ENCODE data around the gene PTPRT. TPM values are rescaled to one million over a fixed set of nuclear protein-coding genes. Genes with fewer than 3 reads are reported as not detected.
A peak's percentile ranks its signal among the peaks of the same experiment; 100 is the strongest.

The PTPRT gene
- total and polyA plus RNA-seq, 11 donors: 0.04 to 2.5 (median 0.25) TPM; not detected in 2

DNA sequence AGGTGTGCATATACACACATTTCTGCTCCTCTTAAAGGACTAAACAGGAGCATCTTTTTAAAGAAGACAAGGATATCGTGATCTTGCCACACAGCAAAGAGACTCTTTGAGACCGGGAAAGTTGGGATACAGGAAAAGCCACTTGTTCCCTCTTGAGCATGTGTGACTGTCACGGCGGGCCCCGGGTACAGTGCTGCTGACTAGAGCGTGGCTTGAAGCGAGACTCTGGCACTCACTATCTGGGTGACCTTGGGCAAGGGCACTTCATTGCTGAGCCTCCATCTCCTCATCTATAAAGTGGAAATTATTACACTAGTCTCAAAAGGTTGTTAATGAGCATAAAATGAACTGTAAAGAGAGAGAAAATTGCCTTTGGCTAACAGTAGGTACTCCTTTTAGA lies 713.9 kb downstream of the PTPRT start:
- intact Hi-C loops (cut with DNase I): no loop called here
- Histone ChIP-seq H3K9me3 (no peaks in the 10 kb centered on the region), H3K36me3 (no peaks in the 10 kb centered on the region), H3K27ac (no peak overlapping the region), H3K4me1 (no peaks in the 10 kb centered on the region), H3K27me3 (peaks cover 0 to 3% (median 0%) of the 10 kb centered on the region in 9 donors), H3K4me3 (no peak overlapping the region)
- no peak for DNase-seq
- ATAC-seq: no peak
- WGBS, 4 donors: 68 to 74% (median 71%) methylated on average over 7 of the region's 7 CpGs
- TF ChIP-seq POLR2A (IDR thresholded peaks at IDR 0.05): no peak
- TF ChIP-seq, protein P1, sequence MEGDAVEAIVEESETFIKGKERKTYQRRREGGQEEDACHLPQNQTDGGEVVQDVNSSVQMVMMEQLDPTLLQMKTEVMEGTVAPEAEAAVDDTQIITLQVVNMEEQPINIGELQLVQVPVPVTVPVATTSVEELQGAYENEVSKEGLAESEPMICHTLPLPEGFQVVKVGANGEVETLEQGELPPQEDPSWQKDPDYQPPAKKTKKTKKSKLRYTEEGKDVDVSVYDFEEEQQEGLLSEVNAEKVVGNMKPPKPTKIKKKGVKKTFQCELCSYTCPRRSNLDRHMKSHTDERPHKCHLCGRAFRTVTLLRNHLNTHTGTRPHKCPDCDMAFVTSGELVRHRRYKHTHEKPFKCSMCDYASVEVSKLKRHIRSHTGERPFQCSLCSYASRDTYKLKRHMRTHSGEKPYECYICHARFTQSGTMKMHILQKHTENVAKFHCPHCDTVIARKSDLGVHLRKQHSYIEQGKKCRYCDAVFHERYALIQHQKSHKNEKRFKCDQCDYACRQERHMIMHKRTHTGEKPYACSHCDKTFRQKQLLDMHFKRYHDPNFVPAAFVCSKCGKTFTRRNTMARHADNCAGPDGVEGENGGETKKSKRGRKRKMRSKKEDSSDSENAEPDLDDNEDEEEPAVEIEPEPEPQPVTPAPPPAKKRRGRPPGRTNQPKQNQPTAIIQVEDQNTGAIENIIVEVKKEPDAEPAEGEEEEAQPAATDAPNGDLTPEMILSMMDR (IDR thresholded peaks at IDR 0.05): no peak

DNA sequence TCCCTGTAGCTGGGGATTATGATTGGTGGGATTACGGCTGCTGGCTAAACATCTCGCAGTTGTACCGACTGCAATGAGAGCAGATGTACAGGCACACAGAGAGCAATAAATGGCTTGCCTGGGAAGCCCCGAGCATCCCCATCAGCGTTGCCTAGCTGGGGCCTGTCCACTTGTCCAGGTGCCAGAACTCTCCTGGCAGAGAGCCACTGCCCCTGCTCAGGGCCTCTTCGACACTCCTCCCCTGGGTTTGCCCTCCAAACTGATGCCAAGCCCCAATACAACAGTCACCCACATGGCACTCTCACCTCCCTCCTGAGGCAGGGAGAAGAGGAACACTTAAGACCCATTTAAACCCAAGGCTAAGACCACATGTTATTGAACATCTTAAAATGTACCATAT lies 715.1 kb downstream of the PTPRT start:
- no peaks in the 10 kb centered on the region for H3K9me3 ChIP-seq
- peaks cover 0 to 3% (median 0%) of the 10 kb centered on the region in 9 donors for H3K27me3 ChIP-seq
- no peaks in the 10 kb centered on the region for H3K4me1 ChIP-seq
- no peaks in the 10 kb centered on the region for H3K36me3 ChIP-seq
- DNase-seq: no peak
- WGBS, 4 donors: 63 to 78% (median 77%) methylated on average over 6 of the region's 6 CpGs
- no peak overlapping the region for H3K4me3 ChIP-seq
- H3K27ac ChIP-seq: no peak overlapping the region
- intact Hi-C loops (cut with DNase I): no loop called here
- TF ChIP-seq, protein P1 (IDR thresholded peaks at IDR 0.05): no peak
- TF ChIP-seq POLR2A (IDR thresholded peaks at IDR 0.05): no peak
- ATAC-seq: no peak

DNA sequence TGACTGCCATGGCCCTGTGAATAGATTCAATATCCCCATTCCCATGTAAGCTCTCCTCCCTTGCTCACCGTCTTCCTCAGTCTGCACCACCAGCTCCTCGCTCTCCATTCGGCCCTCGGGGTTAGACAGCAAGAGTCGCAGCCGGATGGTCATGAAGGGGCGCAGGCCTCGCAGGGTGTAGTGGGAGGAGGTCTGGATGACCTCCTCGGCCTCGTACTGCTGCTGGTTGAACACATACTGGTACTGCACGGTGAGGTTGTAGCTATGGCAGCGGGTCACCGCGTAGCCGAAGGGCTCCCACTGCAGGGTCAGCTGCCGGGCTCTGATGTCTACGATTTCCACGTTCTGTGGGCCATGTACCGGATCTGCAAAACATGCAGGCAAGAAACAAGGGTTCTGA lies 717.5 kb downstream of the PTPRT start:
- Histone ChIP-seq H3K27ac (no peak overlapping the region), H3K4me1 (no peaks in the 10 kb centered on the region), H3K36me3 (no peaks in the 10 kb centered on the region), H3K4me3 (no peak overlapping the region), H3K9me3 (no peaks in the 10 kb centered on the region), H3K27me3 (peaks cover 0 to 3% (median 0%) of the 10 kb centered on the region in 9 donors)
- ATAC-seq (no peak), DNase-seq (peak in 1 of 5 donors; percentile 22)
- intact Hi-C loops (cut with DNase I): no loop called here
- 90 to 95% (median 93%) methylated on average over 19 of the region's 19 CpGs for WGBS, 4 donors
- no peak for TF ChIP-seq POLR2A (IDR thresholded peaks at IDR 0.05)
- TF ChIP-seq, protein P1 (IDR thresholded peaks at IDR 0.05): no peak

DNA sequence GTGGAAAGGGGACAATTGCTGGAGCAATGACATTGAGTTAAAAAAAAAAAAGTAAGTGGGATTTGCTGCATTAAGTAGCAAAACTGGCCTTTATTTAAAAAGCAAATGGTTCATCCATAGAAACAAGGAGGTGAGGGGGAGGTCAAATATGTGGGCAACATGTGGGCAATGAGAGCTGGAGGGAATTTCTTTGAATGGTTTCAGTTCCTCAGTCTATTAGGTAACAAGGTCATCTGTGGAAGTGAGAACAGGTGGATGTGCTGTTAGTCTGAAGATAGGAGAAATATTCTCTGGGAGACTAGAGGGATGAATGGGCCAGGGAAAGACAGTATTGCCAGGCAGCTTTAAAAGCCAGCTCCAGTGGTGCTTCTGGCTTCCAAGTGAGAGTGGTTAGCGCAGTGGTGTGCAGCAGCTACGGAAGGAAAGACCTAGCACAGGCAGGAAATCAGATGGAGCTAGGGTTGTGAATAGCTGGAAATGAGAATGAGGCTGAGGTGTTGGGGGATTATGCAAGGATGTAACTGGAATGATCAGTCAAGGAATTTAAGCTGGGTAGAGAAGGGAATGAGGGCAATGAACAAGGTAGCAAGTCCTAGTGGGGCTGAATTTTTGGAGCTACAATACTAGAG lies 727.6 kb downstream of the PTPRT start:
- 56 to 64% (median 61%) methylated on average over 2 of the region's 2 CpGs for WGBS, 4 donors
- TF ChIP-seq, protein P1 (IDR thresholded peaks at IDR 0.05): no peak
- no peak for TF ChIP-seq POLR2A (IDR thresholded peaks at IDR 0.05)

More for the DNA sequence above, 727.6 kb downstream of the PTPRT start:
- ATAC-seq (peak in 2 of 4 donors; percentile 29 to 49), DNase-seq (no peak)
- Histone ChIP-seq H3K9me3 (no peaks in the 10 kb centered on the region), H3K4me3 (no peak overlapping the region), H3K36me3 (no peaks in the 10 kb centered on the region), H3K27ac (no peak overlapping the region), H3K27me3 (no peaks in the 10 kb centered on the region), H3K4me1 (peaks cover 0 to 11% (median 0%) of the 10 kb centered on the region in 12 donors)
- intact Hi-C loops (cut with DNase I): no loop called here
